HEK293T (cell line): Measurements from ENCODE around the gene SPRYD3.

Source experiments
- BHLHE40 ChIP-seq: fragments of 450-650 bp; IDR thresholded peaks from 2 replicates; pipeline ENCODE4 v1.6.1; 2016; ENCODE audit warnings: mild to moderate bottlenecking, moderate library complexity, borderline replicate concordance
- CTBP1 ChIP-seq: fragments of 450-650 bp; IDR thresholded peaks from 2 replicates; pipeline ENCODE4 v1.6.1; 2016; ENCODE audit warnings: borderline replicate concordance
- ELF4 ChIP-seq: fragments of 450-650 bp; IDR thresholded peaks from 2 replicates; pipeline ENCODE4 v1.6.1; 2017; ENCODE audit warnings: antibody characterized with exemption
- FOXA1 ChIP-seq: fragments of 450-650 bp; IDR thresholded peaks from 2 replicates; pipeline ENCODE4 v1.6.1; 2016; ENCODE audit warnings: mild to moderate bottlenecking
- FOXK2 ChIP-seq: fragments of 450-650 bp; IDR thresholded peaks from 2 replicates; pipeline ENCODE4 v1.6.1; 2016; ENCODE audit warnings: mild to moderate bottlenecking
- FOXM1 ChIP-seq: fragments of 450-650 bp; IDR thresholded peaks from 2 replicates; pipeline ENCODE4 v1.6.1; 2017; ENCODE audit warnings: mild to moderate bottlenecking, borderline replicate concordance
- HDGF ChIP-seq: fragments of 450-650 bp; IDR thresholded peaks from 2 replicates; pipeline ENCODE4 v1.6.1; 2017; ENCODE audit warnings: antibody characterized with exemption, borderline replicate concordance
- SP1 ChIP-seq: fragments of 450-650 bp; IDR thresholded peaks from 2 replicates; pipeline ENCODE4 v1.6.1; 2017
- SUZ12 ChIP-seq: fragments of 450-650 bp; IDR thresholded peaks from 2 replicates; pipeline ENCODE4 v1.6.1; 2016; ENCODE audit warnings: mild to moderate bottlenecking
- TARDBP ChIP-seq: fragments of 450-650 bp; IDR thresholded peaks from 2 replicates; pipeline ENCODE4 v1.6.1; 2016
- ZNF384 ChIP-seq: fragments of 450-650 bp; IDR thresholded peaks from 2 replicates; pipeline ENCODE4 v1.6.1; 2016

- TF ChIP-seq CTBP1 (no peak), HDGF (no peak), SP1 (no peak), FOXM1 (no peak), FOXA1 (no peak), BHLHE40 (no peak), FOXK2 (no peak), ELF4 (no peak), ZNF384 (no peak), TARDBP (no peak), SUZ12 (no peak)
Observed at GRCh38 chr12:53036802-53037201, 42.4 kb downstream of the SPRYD3 start.
